Measurements from ENCODE around the gene APBA2. TPM values are rescaled to one million over a fixed set of nuclear protein-coding genes. Genes with fewer than 3 reads are reported as not detected.

The APBA2 gene
- total RNA-seq, 2 experiments from 2014 or later = not detected

GRCh38 chr15:29107291-29107890 lies 221.6 kb downstream of the APBA2 start:
- ChIA-PET CTCF (ENCODE audit: unreplicated experiment) (interaction anchor here (0.5 kb wide), 1 partner anchor 14 kb away, joined by 3 read pairs; no protein-coding TSS in a partner anchor), POLR2A (interaction anchor here (0.6 kb wide), 1 partner anchor 103 kb away, joined by 3 read pairs; no protein-coding TSS in a partner anchor)
- Histone ChIP-seq H2AFZ (ENCODE audit: low read length) (no peak overlapping the region), H3K36me3 (ENCODE audit: insufficient read depth, low read length) (no peaks in the 10 kb centered on the region), H3K9me2 (ENCODE audit: insufficient read depth, low read length) (no peaks in the 10 kb centered on the region), H3K79me2 (ENCODE audit: insufficient read depth, low read depth, low read length) (no peaks in the 10 kb centered on the region), H3K4me1 (ENCODE audit: insufficient read depth, low read length, poor library complexity, severe bottlenecking) (no peaks in the 10 kb centered on the region), H3K9me3 (ENCODE audit: low read length) (no peaks in the 10 kb centered on the region), H3K4me3 (ENCODE audit: low read depth, low read length, poor library complexity, severe bottlenecking) (no peak overlapping the region), H3K4me2 (ENCODE audit: low read length) (no peak overlapping the region), H3K27ac (ENCODE audit: low read depth, low read length, poor library complexity, severe bottlenecking) (no peak overlapping the region), H4K20me1 (ENCODE audit: insufficient read depth, low read length) (no peaks in the 10 kb centered on the region)
- no TSS peak for BruUV-seq (replicated peaks)
- TF ChIP-seq, protein P1, sequence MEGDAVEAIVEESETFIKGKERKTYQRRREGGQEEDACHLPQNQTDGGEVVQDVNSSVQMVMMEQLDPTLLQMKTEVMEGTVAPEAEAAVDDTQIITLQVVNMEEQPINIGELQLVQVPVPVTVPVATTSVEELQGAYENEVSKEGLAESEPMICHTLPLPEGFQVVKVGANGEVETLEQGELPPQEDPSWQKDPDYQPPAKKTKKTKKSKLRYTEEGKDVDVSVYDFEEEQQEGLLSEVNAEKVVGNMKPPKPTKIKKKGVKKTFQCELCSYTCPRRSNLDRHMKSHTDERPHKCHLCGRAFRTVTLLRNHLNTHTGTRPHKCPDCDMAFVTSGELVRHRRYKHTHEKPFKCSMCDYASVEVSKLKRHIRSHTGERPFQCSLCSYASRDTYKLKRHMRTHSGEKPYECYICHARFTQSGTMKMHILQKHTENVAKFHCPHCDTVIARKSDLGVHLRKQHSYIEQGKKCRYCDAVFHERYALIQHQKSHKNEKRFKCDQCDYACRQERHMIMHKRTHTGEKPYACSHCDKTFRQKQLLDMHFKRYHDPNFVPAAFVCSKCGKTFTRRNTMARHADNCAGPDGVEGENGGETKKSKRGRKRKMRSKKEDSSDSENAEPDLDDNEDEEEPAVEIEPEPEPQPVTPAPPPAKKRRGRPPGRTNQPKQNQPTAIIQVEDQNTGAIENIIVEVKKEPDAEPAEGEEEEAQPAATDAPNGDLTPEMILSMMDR (conservative IDR thresholded peaks at IDR 0.05; ENCODE audit: low read length) = no peak
- no peak for TF ChIP-seq EZH2phosphoT487 (IDR thresholded peaks at IDR 0.05; ENCODE audit: borderline replicate concordance, low read depth, low read length)
- intact Hi-C loops (cut with micrococcal nuclease; ENCODE audit: unreplicated experiment) = no loop called here
- DNase-seq (ENCODE audit: low spot score) = no peak

GRCh38 chr15:29107971-29108645 lies 222.3 kb downstream of the APBA2 start:
- Histone ChIP-seq H3K9me3 (ENCODE audit: low read length) (no peaks in the 10 kb centered on the region), H3K79me2 (ENCODE audit: insufficient read depth, low read depth, low read length) (no peaks in the 10 kb centered on the region), H3K4me3 (ENCODE audit: low read depth, low read length, poor library complexity, severe bottlenecking) (no peak overlapping the region), H3K4me2 (ENCODE audit: low read length) (no peak overlapping the region), H3K9me2 (ENCODE audit: insufficient read depth, low read length) (no peaks in the 10 kb centered on the region), H3K4me1 (ENCODE audit: insufficient read depth, low read length, poor library complexity, severe bottlenecking) (no peaks in the 10 kb centered on the region), H3K27ac (ENCODE audit: low read depth, low read length, poor library complexity, severe bottlenecking) (no peak overlapping the region), H4K20me1 (ENCODE audit: insufficient read depth, low read length) (no peaks in the 10 kb centered on the region), H2AFZ (ENCODE audit: low read length) (no peak overlapping the region), H3K36me3 (ENCODE audit: insufficient read depth, low read length) (no peaks in the 10 kb centered on the region)
- DNase-seq (ENCODE audit: low spot score) = no peak
- intact Hi-C loops (cut with micrococcal nuclease; ENCODE audit: unreplicated experiment) = no loop called here
- POLR2A ChIA-PET = interaction anchor here (0.6 kb wide), 1 partner anchor 104 kb away, joined by 3 read pairs; no protein-coding TSS in a partner anchor
- BruUV-seq (replicated peaks) = no TSS peak
- CTCF ChIA-PET (ENCODE audit: unreplicated experiment) = no interaction called here
- TF ChIP-seq, protein P1 (conservative IDR thresholded peaks at IDR 0.05; ENCODE audit: low read length) = no peak
- no peak for TF ChIP-seq EZH2phosphoT487 (IDR thresholded peaks at IDR 0.05; ENCODE audit: borderline replicate concordance, low read depth, low read length)

GRCh38 chr15:29109762-29110161 lies 224.0 kb downstream of the APBA2 start:
- Histone ChIP-seq H3K4me1 (ENCODE audit: insufficient read depth, low read length, poor library complexity, severe bottlenecking) (no peaks in the 10 kb centered on the region), H3K79me2 (ENCODE audit: insufficient read depth, low read depth, low read length) (no peaks in the 10 kb centered on the region), H3K4me2 (ENCODE audit: low read length) (no peak overlapping the region), H3K9me2 (ENCODE audit: insufficient read depth, low read length) (no peaks in the 10 kb centered on the region), H3K9me3 (ENCODE audit: low read length) (no peaks in the 10 kb centered on the region), H4K20me1 (ENCODE audit: insufficient read depth, low read length) (no peaks in the 10 kb centered on the region), H3K36me3 (ENCODE audit: insufficient read depth, low read length) (no peaks in the 10 kb centered on the region), H2AFZ (ENCODE audit: low read length) (no peak overlapping the region), H3K27ac (ENCODE audit: low read depth, low read length, poor library complexity, severe bottlenecking) (no peak overlapping the region), H3K4me3 (ENCODE audit: low read depth, low read length, poor library complexity, severe bottlenecking) (no peak overlapping the region)
- POLR2A ChIA-PET = no interaction called here
- CTCF ChIA-PET (ENCODE audit: unreplicated experiment) = no interaction called here
- no TSS peak for BruUV-seq (replicated peaks)
- TF ChIP-seq EZH2phosphoT487 (IDR thresholded peaks at IDR 0.05; ENCODE audit: borderline replicate concordance, low read depth, low read length) = no peak
- TF ChIP-seq, protein P1 (conservative IDR thresholded peaks at IDR 0.05; ENCODE audit: low read length) = no peak
- DNase-seq (ENCODE audit: low spot score) = no peak
- intact Hi-C loops (cut with micrococcal nuclease; ENCODE audit: unreplicated experiment) = no loop called here

All from OCI-LY7 (cell line).